ENCODE measurements around the gene POU1F1.
A peak's percentile ranks its signal among the peaks of the same experiment; 100 is the strongest.

POU1F1 gene

GRCh38 chr3:87227104-87227834 is 49.1 kb downstream of the POU1F1 start, which contains the start of gene CHMP2B:
CHMP2B (plus strand) TSS chr3:87227309; CDS start chr3:87227523, 214 bp downstream.
- H3K4me1 ChIP-seq, result peaks cover 17% of the 10 kb centered on the region
- H3K36me3 ChIP-seq, result no peaks in the 10 kb centered on the region
- H4K20me1 ChIP-seq, result peaks cover 44% of the 10 kb centered on the region; the same call in 1 of the 2 replicates
- peak within 1 kb of the TSS; percentile 87 for H3K27ac ChIP-seq
- H3K4me2 ChIP-seq, result peak within 1 kb of the TSS; percentile 95
- peak within 1 kb of the TSS; percentile 95 for H3K4me3 ChIP-seq
- no peaks in the 10 kb centered on the region for H3K27me3 ChIP-seq
- H3K9me3 ChIP-seq, result no peaks in the 10 kb centered on the region
- H3K9ac ChIP-seq, result peak within 1 kb of the TSS; percentile 94
- no peak for TF ChIP-seq Cebpa-rat (IDR thresholded peaks at IDR 0.05)

DNA sequence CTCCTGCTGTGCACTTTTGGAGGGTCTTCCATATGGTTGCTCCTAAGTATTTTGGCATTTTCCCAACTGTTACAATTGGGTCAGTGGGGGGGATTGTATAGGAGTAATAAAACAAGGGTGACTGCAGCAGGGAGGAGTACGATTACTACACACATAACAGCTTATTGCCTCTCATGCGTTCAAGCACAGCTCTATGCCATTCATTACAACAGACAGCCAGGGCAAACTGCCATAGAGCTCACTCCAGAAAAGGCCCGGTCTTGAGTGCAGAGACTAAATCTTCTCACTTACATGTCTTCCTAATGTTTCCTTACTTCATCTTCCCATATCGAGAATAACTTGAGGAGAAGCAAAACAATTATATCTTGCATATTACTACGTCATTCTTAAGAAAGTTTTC is 50.7 kb downstream of the POU1F1 start:
- Histone ChIP-seq H3K9ac (no peak overlapping the region), H4K20me1 (peaks cover 28% of the 10 kb centered on the region; the same call in 1 of the 2 replicates), H3K4me3 (no peak overlapping the region), H3K27ac (no peak overlapping the region), H3K9me3 (no peaks in the 10 kb centered on the region), H3K4me1 (peaks cover 17% of the 10 kb centered on the region), H3K4me2 (no peak overlapping the region), H3K27me3 (no peaks in the 10 kb centered on the region), H3K36me3 (no peaks in the 10 kb centered on the region)
- TF ChIP-seq Cebpa-rat (IDR thresholded peaks at IDR 0.05), result no peak

- TF ChIP-seq Cebpa-rat (IDR thresholded peaks at IDR 0.05), result no peak
- Histone ChIP-seq H3K4me1 (no peaks in the 10 kb centered on the region), H3K9me3 (no peaks in the 10 kb centered on the region), H3K36me3 (no peaks in the 10 kb centered on the region), H3K27ac (no peak overlapping the region), H3K4me3 (no peak overlapping the region), H3K9ac (no peak overlapping the region), H3K27me3 (no peaks in the 10 kb centered on the region), H3K4me2 (no peak overlapping the region), H4K20me1 (no peaks in the 10 kb centered on the region)
Measured at GRCh38 chr3:87219611-87220010, 56.8 kb downstream of the POU1F1 start.

- no peaks in the 10 kb centered on the region for H3K27me3 ChIP-seq
- H3K4me3 ChIP-seq, result no peak overlapping the region
- no peak overlapping the region for H3K9ac ChIP-seq
- H3K36me3 ChIP-seq, result no peaks in the 10 kb centered on the region
- no peaks in the 10 kb centered on the region for H4K20me1 ChIP-seq
- no peak overlapping the region for H3K4me2 ChIP-seq
- H3K4me1 ChIP-seq, result no peaks in the 10 kb centered on the region
- TF ChIP-seq Cebpa-rat (IDR thresholded peaks at IDR 0.05), result no peak
- no peaks in the 10 kb centered on the region for H3K9me3 ChIP-seq
- no peak overlapping the region for H3K27ac ChIP-seq
Measured at GRCh38 chr3:87218560-87218959, 57.8 kb downstream of the POU1F1 start.

All from BLaER1 (cell line).